Choroid plexus epithelial cell (primary cell): ENCODE measurements around the gene RBMS1.

Experiments
- DNase-seq: peaks from one replicate; pipeline ENCODE4 v3.0.0-alpha.2; 2010; ENCODE audit warnings: low read depth
- H3K4me3 ChIP-seq: 2 replicates; pipeline ENCODE4 v1.5.1; 2011; ENCODE audit warnings: low read depth, mild to moderate bottlenecking, control low read depth, low read length, moderate library complexity
- CTCF ChIP-seq: conservative IDR thresholded peaks from 2 replicates; pipeline ENCODE4 v1.5.1; 2011; ENCODE audit warnings: low read depth, mild to moderate bottlenecking, control low read depth, inconsistent platforms, low read length, moderate library complexity

The RBMS1 gene

GRCh38 chr2:160345071-160345764, 148.4 kb downstream of the RBMS1 start:
- no peak for TF ChIP-seq CTCF
- no peak overlapping the region for H3K4me3 ChIP-seq
- no peak for DNase-seq

- no peak for DNase-seq
- H3K4me3 ChIP-seq = no peak overlapping the region
- TF ChIP-seq CTCF = no peak
Measured at GRCh38 chr2:160343404-160343803, 150.2 kb downstream of the RBMS1 start.

- TF ChIP-seq CTCF = no peak
- DNase-seq = no peak
- H3K4me3 ChIP-seq = no peak overlapping the region
Measured at GRCh38 chr2:160339726-160340125, 153.9 kb downstream of the RBMS1 start.

GRCh38 chr2:160338901-160339685, 154.5 kb downstream of the RBMS1 start:
- H3K4me3 ChIP-seq = no peak overlapping the region
- DNase-seq = peak; percentile 62

GRCh38 chr2:160337728-160338127, 155.9 kb downstream of the RBMS1 start:
- no peak overlapping the region for H3K4me3 ChIP-seq
- TF ChIP-seq CTCF = no peak
- DNase-seq = no peak

More at GRCh38 chr2:160338901-160339685, 154.5 kb downstream of the RBMS1 start:
- no peak for TF ChIP-seq CTCF

- H3K4me3 ChIP-seq = no peak overlapping the region
- no peak for TF ChIP-seq CTCF
- DNase-seq = no peak
Measured at GRCh38 chr2:160336635-160337034, 157.0 kb downstream of the RBMS1 start.
